GM21529 (cell line): Measurements from ENCODE around the gene ROCK2.

Experiments used
- ATAC-seq: cut with Tn5 transposase; IDR thresholded peaks from one replicate; pipeline ENCODE4 v1.9.1; 2021; ENCODE audit not compliant: unreplicated experiment

Gene ROCK2

DNA sequence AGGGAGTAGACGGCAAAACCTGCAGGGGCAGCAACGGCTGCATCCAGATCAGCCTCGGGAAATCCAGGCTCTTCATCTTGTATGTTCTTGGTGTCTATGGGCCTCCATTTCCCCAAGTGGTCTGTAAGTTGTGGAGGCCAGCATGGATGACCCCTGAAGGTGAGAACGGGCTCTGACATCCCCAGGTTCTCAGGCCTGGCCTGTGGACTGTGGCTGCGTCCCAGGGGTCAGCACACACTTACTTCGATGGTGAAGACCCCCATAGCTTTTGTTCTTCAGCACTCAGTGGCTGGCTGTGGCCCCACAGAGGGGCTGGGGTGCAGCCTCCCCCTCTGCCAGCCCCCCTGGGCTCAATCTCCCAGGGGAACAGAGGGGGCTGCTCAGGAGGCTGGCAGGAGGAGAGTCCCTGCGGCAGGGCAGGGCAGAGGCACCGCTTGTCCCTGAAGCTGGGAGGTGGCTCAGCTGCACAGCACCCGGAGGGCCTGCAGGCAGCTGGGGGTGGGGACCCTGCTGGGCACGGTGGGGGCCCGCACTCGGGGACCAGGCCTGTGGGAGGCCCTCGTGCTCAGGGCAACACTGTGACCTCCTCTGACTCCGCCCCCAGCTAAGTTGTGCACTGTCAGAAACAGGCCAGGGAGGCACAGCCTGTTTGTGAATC lies 185.4 kb downstream of the ROCK2 start:
- ATAC-seq, result no peak

DNA sequence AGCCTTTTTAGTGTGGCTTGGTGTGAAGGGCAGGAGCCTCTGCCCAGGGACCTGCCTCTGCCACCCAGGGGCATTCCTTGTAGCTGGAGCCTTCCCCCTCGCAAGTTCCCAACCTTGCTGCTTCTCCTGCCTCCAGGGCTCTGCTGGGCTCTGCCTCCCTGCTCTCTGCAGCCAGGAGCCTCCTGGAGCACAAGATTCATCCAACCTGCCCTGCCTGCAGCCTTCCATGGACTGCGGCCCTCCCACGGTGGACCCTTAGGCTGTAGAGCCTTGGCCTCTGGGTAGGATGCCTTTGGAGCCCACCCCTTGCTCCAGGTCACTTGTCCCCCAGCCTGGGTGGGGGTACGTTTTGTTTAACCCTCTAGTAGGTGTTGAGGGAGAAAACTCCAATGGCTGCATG lies 186.7 kb downstream of the ROCK2 start:
- ATAC-seq, result no peak

DNA sequence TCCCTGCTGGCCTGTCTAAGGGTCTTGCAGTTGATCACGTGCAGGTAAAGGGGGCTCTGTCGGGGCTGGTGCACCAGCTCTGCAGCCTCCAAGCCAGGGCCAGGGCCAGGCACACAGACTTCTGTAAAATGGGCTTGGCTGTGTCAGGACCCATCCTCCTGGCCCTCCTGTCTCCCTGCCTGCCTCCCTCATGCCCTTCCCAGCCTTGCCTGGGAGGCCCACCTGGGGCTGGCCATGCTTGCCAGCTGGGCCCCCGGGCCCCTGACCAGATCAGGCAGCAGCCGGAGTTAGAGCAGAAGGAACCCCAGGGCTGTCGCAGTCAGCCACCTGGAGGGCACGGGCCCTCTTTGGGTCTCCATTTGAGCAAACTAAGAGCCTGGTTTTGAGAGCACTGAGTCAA lies 187.1 kb downstream of the ROCK2 start:
- no peak for ATAC-seq

GRCh38 chr2:11156396-11157075 lies 187.9 kb downstream of the ROCK2 start:
- no peak for ATAC-seq

GRCh38 chr2:11155381-11156035 lies 188.9 kb downstream of the ROCK2 start, which contains the start of gene SLC66A3:
Gene SLC66A3 (plus strand): TSS chr2:11155467. CDS start chr2:11155547, 80 bp downstream.
- peak; percentile 75 for ATAC-seq

DNA sequence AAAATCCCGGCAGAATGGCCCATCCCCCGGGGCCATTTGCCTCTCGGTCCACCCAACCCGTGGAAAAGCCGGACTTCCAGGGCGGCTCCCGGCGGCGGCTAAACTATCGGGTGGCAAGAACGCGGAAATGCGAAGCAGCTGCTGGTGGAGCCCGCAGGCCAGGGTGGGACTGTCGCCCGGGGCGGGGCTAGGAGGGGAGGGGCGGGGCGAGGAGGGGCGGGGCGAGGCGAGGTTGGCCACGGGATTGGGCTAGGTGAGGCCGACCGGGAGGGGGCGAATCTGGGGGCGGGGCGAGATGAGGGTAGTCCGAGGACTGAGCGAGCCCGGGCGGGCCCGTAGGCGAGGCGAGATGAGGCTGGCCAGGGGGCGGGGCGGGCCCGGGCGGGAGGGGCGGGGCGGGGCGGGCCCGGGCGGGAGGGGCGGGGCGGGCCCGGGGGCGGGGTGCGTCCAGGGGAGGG lies 189.5 kb downstream of the ROCK2 start:
- peak; percentile 73 for ATAC-seq

- peak; percentile 15 for ATAC-seq
These were observed 190.2 kb downstream of the ROCK2 start for GRCh38 chr2:11154016-11154922.

DNA sequence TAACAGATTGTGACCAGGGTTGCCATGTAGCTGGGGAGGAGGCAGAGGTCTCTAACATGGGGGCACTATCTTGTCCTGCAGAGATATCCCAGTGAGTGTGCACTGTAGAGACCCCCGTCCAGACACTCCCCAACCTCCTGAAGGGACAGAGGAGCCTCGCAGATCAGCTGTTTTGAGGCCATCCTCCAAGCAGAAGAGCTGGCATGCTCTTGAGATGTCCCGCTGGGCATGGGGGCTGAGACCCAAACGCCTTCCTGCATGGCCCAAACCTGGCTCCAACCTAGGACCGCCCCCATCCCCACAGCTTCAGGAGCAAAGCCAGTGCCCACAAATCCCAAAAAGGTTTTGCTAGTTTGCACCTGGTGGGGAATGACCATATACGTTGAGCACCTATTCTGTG lies 191.8 kb downstream of the ROCK2 start:
- ATAC-seq, result no peak

- no peak for ATAC-seq
These were observed 197.2 kb downstream of the ROCK2 start for GRCh38 chr2:11147263-11147662.

GRCh38 chr2:11146076-11146475 lies 198.4 kb downstream of the ROCK2 start:
- no peak for ATAC-seq

DNA sequence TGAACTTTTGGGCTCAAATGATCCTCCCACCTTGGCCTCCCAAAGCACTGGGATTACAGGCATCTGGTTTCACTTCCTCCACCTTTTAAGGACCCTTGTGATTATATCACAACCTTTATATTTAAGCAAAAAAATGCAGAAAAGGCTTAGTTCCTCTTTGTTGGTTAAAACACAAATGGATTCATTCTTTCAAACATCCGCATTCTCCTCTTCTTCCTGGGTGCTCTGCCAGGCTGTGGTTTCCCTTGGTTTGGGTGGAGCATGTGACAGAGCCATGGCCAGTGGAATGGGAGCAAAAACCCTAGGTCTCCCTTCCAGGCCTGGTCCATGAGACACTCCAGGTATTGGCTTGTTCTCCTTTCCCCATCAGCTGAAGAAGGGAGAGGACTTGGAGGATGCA lies 199.1 kb downstream of the ROCK2 start:
- no peak for ATAC-seq

DNA sequence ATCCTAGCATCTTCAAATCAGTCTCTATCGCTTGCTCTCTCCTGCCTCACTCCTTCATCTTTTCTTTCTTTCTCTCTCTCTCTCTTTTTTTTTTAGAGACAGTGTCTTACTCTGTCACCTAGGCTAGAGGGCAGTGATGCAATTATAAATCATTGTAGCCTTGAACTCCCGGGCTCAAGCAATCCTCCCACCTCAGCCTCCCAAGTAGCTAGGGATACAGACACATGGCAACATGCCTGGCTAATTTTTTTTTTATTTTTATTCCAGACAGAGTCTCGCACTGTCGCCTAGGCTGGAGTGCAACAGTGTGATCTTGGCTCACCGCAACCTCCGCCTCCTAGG lies 199.7 kb downstream of the ROCK2 start:
- no peak for ATAC-seq

DNA sequence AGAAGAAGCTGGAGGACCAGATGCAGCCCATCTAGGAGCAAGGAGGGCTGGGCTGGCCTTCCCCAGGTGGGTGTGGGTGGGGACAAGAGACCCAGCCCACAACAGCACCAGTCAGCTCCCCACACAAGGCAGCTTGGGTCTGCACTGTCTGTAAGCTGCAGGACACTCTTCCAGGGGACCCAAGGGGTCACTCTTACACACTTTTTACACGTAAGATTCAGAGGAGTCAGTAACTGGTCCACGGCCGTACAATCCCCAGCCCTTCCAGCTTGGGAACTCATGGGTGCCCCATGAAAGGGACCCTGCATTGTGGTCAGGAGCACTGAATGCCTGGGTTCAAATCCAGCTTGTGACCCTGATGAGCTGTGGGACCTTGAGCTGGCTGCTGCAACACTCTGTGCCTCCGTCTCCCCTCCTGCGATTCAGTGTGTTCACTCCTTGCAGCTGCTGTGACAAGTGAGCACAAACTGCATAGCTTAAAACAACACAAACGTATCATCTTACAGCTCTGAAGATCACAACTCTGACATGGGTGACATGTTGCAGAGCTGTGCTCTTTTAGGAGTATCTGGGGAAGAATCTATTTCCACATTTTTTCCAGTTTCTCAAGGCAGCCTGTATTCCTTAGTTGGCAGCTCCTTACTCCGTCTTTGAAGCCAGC lies 200.2 kb downstream of the ROCK2 start:
- no peak for ATAC-seq

GRCh38 chr2:11142987-11143386 lies 201.4 kb downstream of the ROCK2 start:
- ATAC-seq, result no peak

- ATAC-seq, result no peak
These were observed 202.1 kb downstream of the ROCK2 start for GRCh38 chr2:11142330-11142729.

DNA sequence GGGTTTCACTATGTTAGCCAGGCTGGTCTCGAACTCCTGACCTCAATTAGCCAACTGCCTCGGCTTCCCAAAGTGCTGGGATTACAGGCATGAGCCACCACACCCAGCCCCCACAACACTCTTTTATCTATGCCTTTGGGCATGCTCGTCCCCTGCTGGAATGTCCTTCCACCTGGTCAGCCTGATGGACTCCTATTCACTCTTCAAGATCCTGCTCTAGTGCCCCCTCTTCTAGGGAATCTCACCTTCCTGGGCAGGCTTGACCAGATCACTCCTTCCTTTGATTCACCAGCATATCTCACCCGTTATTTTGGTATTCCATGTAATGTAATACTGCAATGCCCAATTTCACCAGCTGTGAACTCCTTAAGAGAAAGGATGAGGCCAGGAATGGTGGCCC lies 203.1 kb downstream of the ROCK2 start:
- no peak for ATAC-seq

- ATAC-seq, result no peak
These were observed 203.9 kb downstream of the ROCK2 start for GRCh38 chr2:11140492-11140891.

DNA sequence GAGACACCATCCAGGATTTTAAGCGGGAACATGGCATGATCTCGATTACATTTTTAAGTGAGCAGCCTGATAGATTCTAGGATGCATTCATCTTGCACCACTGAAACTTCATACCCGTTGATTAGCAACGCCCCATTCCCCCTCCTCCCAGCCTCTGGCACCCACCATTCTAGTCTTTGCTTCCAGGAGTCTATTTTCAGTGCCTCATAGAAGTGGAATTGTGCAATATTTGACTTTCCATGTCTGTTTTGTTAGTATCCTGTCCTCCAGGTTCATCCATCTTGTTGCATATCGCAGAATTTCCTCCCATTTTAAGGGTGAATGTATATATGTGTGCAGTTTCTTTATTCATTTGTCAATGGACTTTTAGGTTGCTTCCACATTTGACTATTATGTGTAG lies 210.1 kb downstream of the ROCK2 start:
- ATAC-seq, result no peak

GRCh38 chr2:11133936-11134320 lies 210.5 kb downstream of the ROCK2 start:
- ATAC-seq, result no peak

DNA sequence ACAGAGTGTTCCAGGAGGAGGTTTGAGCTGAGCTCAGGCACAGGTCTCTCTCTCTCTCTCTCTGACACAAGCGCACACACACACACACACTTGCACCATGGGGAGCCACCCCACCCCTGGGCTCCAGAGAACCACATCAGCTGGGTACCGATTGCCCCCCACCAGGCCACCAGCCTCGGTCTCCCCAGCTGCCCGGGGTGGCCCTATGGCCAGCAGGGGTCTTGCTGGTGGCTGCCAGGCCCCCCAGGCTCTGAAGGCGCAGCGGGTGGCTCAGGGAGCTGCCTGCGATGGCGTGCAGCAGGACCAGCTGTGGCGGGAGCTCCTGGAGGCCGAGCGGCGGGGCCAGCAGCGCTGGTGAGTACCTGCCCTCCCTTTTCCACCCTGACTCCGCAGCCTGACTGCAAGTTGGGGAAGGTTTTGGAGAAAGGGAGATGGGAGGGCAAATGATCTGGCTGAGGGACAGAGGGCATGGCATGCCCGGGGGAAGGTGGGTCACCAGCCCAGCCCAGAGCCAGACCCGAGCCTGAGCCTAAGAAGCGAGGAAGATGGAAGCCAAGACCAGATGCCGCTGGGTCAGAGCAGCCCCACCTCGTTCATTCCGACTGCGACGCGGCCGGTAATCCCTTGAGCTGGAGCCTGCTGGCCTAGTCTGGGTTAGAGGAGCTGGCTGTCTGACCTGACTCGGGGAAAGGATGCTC lies 211.0 kb downstream of the ROCK2 start:
- ATAC-seq, result no peak
